ENCODE results near the gene AGTPBP1. TPM values are rescaled to one million over a fixed set of nuclear protein-coding genes. Genes with fewer than 3 reads are reported as not detected.
"Not testable (repeated sequence)": the region's sequence is repeated elsewhere in the genome, so short reads cannot be mapped to it uniquely, and the experiment has no call there.

The AGTPBP1 gene
- total RNA-seq, 4 donors from 2014 or later: 3.7 to 18.1 (median 11.4) TPM

DNA sequence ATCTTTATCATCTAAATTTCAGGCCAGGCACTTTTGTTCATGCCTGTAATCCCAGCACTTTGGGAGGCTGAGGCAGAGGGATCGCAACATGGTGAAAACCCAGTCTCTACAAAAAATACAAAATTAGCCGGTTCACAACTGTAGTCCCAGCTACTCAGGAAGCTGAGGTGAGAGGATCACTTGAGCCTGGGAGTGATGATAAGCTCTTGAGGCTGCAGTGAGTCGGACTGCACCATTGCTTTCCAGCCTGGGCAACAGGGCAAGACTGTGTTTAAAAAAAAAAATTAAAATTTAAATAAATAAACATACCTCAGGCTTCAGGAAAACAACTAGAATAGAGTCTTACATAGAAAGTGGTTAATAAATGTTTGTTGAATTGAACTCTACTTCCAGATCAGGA lies 147.4 kb downstream of the AGTPBP1 start:
- Histone ChIP-seq H3K27ac (no peak overlapping the region), H3K4me1 (no peaks in the 10 kb centered on the region), H3K4me3 (no peak overlapping the region), H3K36me3 (peaks cover 0 to under 1% (median 0%) of the 10 kb centered on the region in 3 donors), H3K27me3 (no peaks in the 10 kb centered on the region), H3K9me3 (no peaks in the 10 kb centered on the region)
- intact Hi-C loops (cut with DNase I): no loop called here
- TF ChIP-seq, protein P1, sequence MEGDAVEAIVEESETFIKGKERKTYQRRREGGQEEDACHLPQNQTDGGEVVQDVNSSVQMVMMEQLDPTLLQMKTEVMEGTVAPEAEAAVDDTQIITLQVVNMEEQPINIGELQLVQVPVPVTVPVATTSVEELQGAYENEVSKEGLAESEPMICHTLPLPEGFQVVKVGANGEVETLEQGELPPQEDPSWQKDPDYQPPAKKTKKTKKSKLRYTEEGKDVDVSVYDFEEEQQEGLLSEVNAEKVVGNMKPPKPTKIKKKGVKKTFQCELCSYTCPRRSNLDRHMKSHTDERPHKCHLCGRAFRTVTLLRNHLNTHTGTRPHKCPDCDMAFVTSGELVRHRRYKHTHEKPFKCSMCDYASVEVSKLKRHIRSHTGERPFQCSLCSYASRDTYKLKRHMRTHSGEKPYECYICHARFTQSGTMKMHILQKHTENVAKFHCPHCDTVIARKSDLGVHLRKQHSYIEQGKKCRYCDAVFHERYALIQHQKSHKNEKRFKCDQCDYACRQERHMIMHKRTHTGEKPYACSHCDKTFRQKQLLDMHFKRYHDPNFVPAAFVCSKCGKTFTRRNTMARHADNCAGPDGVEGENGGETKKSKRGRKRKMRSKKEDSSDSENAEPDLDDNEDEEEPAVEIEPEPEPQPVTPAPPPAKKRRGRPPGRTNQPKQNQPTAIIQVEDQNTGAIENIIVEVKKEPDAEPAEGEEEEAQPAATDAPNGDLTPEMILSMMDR (IDR thresholded peaks at IDR 0.05): no peak
- no peak for TF ChIP-seq POLR2A (IDR thresholded peaks at IDR 0.05)
- DNase-seq: no peak
- 77 to 88% methylated on average over 3 of the region's 3 CpGs for WGBS, 2 donors

DNA sequence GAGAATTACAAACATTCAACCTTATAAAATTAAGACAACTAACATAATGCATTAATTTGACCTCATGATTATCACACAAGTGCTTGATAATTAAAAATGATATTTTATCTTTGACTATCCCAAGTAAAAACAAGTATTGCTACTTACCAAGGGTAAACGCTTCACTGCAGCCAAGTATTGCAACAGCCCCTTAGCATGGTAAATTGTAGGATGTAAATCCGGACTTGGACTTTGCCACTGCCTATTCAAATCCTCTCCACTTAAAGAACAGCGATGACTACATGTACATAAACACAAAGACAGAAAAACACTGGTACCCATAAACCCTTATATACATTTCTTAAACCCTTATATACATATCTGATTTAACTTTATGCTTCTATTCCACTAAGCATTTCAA lies 155.1 kb downstream of the AGTPBP1 start:
- H3K4me3 ChIP-seq: no peak overlapping the region
- H3K27ac ChIP-seq: no peak overlapping the region
- intact Hi-C loops (cut with DNase I): no loop called here
- DNase-seq: no peak
- no peaks in the 10 kb centered on the region for H3K27me3 ChIP-seq
- WGBS, 2 donors: 89 to 93% methylated on average over 3 of the region's 3 CpGs
- TF ChIP-seq POLR2A (IDR thresholded peaks at IDR 0.05): no peak
- TF ChIP-seq, protein P1 (IDR thresholded peaks at IDR 0.05): no peak
- H3K4me1 ChIP-seq: no peaks in the 10 kb centered on the region
- H3K9me3 ChIP-seq: no peaks in the 10 kb centered on the region
- peaks cover 0 to 9% (median 0%) of the 10 kb centered on the region in 3 donors for H3K36me3 ChIP-seq

- WGBS, 2 donors: 100% methylated on average over 1 of the region's 1 CpG
- no peak overlapping the region for H3K27ac ChIP-seq
- TF ChIP-seq, protein P1 (IDR thresholded peaks at IDR 0.05): no peak
- no peak for TF ChIP-seq POLR2A (IDR thresholded peaks at IDR 0.05)
- no peaks in the 10 kb centered on the region for H3K4me1 ChIP-seq
- H3K9me3 ChIP-seq: no peaks in the 10 kb centered on the region
- H3K27me3 ChIP-seq: no peaks in the 10 kb centered on the region
- no peak overlapping the region for H3K4me3 ChIP-seq
- peaks cover 0 to 4% (median 0%) of the 10 kb centered on the region in 3 donors for H3K36me3 ChIP-seq
- intact Hi-C loops (cut with DNase I): no loop called here
- DNase-seq: no peak
These were observed 164.3 kb downstream of the AGTPBP1 start for GRCh38 chr9:85577353-85577952.

DNA sequence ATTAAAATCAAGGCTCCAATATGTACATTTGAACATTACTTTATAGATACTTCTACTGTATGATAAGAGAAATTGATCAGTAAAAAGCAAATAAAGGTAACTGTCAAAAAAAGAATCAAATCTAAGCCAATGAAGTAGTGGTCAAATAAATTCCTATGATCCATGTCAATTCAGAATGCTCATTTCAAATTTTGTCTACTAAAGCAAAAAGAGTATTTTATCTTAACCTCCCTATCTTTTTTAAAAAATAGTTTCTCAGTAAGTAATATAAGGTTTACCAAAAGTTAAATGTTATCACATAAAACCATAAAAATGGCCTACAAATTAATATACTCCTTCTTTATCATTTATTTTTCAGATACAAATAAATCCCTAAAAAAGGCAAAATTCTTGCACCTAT lies 165.9 kb downstream of the AGTPBP1 start:
- DNase-seq: no peak
- peaks cover 0 to 4% (median 0%) of the 10 kb centered on the region in 3 donors for H3K36me3 ChIP-seq
- TF ChIP-seq, protein P1 (IDR thresholded peaks at IDR 0.05): no peak
- H3K4me1 ChIP-seq: no peaks in the 10 kb centered on the region
- no peak overlapping the region for H3K27ac ChIP-seq
- intact Hi-C loops (cut with DNase I): no loop called here
- no peaks in the 10 kb centered on the region for H3K27me3 ChIP-seq
- H3K9me3 ChIP-seq: no peaks in the 10 kb centered on the region
- no peak overlapping the region for H3K4me3 ChIP-seq

GRCh38 chr9:85573546-85573945 lies 168.2 kb downstream of the AGTPBP1 start:
- DNase-seq; intact Hi-C loops (cut with DNase I): not testable (repeated sequence)

DNA sequence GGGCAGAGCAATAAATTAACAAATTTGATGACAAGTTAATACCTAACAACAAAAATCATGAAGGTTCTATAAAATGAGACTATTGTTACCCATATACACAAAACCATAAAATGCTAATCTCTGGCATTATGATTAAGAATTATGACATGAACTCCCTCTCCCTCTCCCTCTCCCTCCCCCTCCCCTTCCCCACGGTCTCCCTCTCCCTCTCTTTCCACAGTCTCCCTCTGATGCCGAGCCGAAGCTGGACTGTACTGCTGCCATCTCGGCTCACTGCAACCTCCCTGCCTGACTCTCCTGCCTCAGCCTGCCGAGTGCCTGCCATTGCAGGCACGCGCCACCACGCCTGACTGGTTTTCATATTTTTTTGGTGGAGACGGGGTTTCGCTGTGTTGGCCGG lies 168.8 kb downstream of the AGTPBP1 start:
- DNase-seq; H3K4me3 ChIP-seq; H3K4me1 ChIP-seq; H3K27me3 ChIP-seq; H3K27ac ChIP-seq; H3K9me3 ChIP-seq; H3K36me3 ChIP-seq; intact Hi-C loops (cut with DNase I): not testable (repeated sequence)
- WGBS, 2 donors: 87 to 93% methylated on average over 8 to 10 of the region's 11 CpGs

More at GRCh38 chr9:85573546-85573945, 168.2 kb downstream of the AGTPBP1 start:
- no CpG with 5 or more reads among the region's 26 CpGs for WGBS, 2 donors
- not testable (repeated sequence) for H3K4me3 ChIP-seq, H3K9me3 ChIP-seq, H3K4me1 ChIP-seq, H3K27ac ChIP-seq, H3K36me3 ChIP-seq, H3K27me3 ChIP-seq
